NCI-H345 treated with DMSO at 0.1 percent for 48 hours (cell line): ENCODE measurements around the gene NCBP2L.
A peak's percentile ranks its signal among the peaks of the same experiment; 100 is the strongest.

ENCODE experiments used
- DNase-seq: peaks from one replicate; lab custom pipeline; 2025; ENCODE audit not compliant: unreplicated experiment; lab: John Stamatoyannopoulos, UW

The NCBP2L gene

GRCh38 chrX:107752043-107752442 is 25.5 kb upstream of the NCBP2L start:
- no peak for DNase-seq

- DNase-seq, result no peak
Observed at GRCh38 chrX:107752714-107753113, 24.8 kb upstream of the NCBP2L start.

GRCh38 chrX:107753187-107753586 is 24.3 kb upstream of the NCBP2L start:
- no peak for DNase-seq

- no peak for DNase-seq
Observed at GRCh38 chrX:107755721-107756120, 21.8 kb upstream of the NCBP2L start.

GRCh38 chrX:107758231-107758766 is 19.2 kb upstream of the NCBP2L start:
- no peak for DNase-seq

GRCh38 chrX:107760304-107761077 is 17.0 kb upstream of the NCBP2L start:
- DNase-seq, result no peak

- DNase-seq, result no peak
Observed at GRCh38 chrX:107763647-107764046, 13.9 kb upstream of the NCBP2L start.

- no peak for DNase-seq
Observed at GRCh38 chrX:107764845-107765608, 12.5 kb upstream of the NCBP2L start.

GRCh38 chrX:107766470-107767150 is 10.9 kb upstream of the NCBP2L start:
- no peak for DNase-seq

- DNase-seq, result no peak
Observed at GRCh38 chrX:107768051-107768450, 9.5 kb upstream of the NCBP2L start.

GRCh38 chrX:107769581-107770317 is 7.8 kb upstream of the NCBP2L start:
- DNase-seq, result no peak

- DNase-seq, result no peak
Observed at GRCh38 chrX:107773206-107773605, 4.3 kb upstream of the NCBP2L start.

- no peak for DNase-seq
Observed at GRCh38 chrX:107773906-107774435, 3.6 kb upstream of the NCBP2L start.

- no peak for DNase-seq
Observed at GRCh38 chrX:107775000-107775733, 2.4 kb upstream of the NCBP2L start.

GRCh38 chrX:107775734-107776511 is 1.6 kb upstream of the NCBP2L start, which contains the start of gene TSC22D3:
Gene TSC22D3 (minus strand): TSS chrX:107775787. CDS start chrX:107775419, 368 bp downstream.
- DNase-seq, result peak; percentile 16

GRCh38 chrX:107776649-107777535 is 641 bp upstream of the NCBP2L start:
- DNase-seq, result peak; percentile 82

- DNase-seq, result no peak
Observed at GRCh38 chrX:107780525-107780924, 3.0 kb downstream of the NCBP2L start.

- DNase-seq, result no peak
Observed at GRCh38 chrX:107787827-107788226, 10.3 kb downstream of the NCBP2L start.
